Vagina (tissue), 2 donors: ENCODE results near the gene ISM1. TPM values are rescaled to one million over a fixed set of nuclear protein-coding genes. Genes with fewer than 3 reads are reported as not detected.

Experiments
- DNase-seq, 2 donors: peaks; one replicate each; pipeline ENCODE4 v3.0.0-alpha.2; 2017; ENCODE audit errors: extremely low spot score in 2 of 2
- H3K27ac ChIP-seq: fragments of 200-600 bp; sonication (generic); one replicate; pipeline ENCODE4 v1.5.1; 2019
- H3K27me3 ChIP-seq: fragments of 200-600 bp; sonication (generic); one replicate; pipeline ENCODE4 v1.5.1; 2019
- H3K36me3 ChIP-seq, 2 donors: fragments of 200-600 bp; sonication (generic); one replicate each; pipeline ENCODE4 v1.5.1; 2017 to 2019
- H3K4me1 ChIP-seq: fragments of 200-600 bp; sonication (generic); one replicate; pipeline ENCODE4 v1.5.1; 2019
- H3K4me3 ChIP-seq, 2 donors: fragments of 200-600 bp; sonication (generic); 1 replicate in 1 of 2; 2 replicates in 1 of 2; pipeline ENCODE4 v1.5.1; 2016 to 2019
- H3K9me3 ChIP-seq: fragments of 200-600 bp; sonication (generic); one replicate; pipeline ENCODE4 v1.5.1; 2019
- CTCF ChIP-seq, 3 experiments: fragments of 450-650 bp in 2 of 3; fragments of 200-600 bp in 1 of 3; sonication (generic) in 1 of 3; IDR thresholded peaks; one replicate each; pipeline ENCODE4 v1.5.1; 2017 to 2019; ENCODE audit warnings: antibody characterized with exemption in 3 of 3, mild to moderate bottlenecking in 2 of 3, moderate library complexity in 2 of 3
- POLR2A ChIP-seq, 2 donors: fragments of 450-650 bp; IDR thresholded peaks; one replicate each; pipeline ENCODE4 v1.6.1; 2017; ENCODE audit warnings: antibody characterized with exemption in 2 of 2, mild to moderate bottlenecking in 2 of 2, moderate library complexity in 2 of 2
- POLR2AphosphoS5 ChIP-seq, 2 donors: sonication (generic); formaldehyde crosslinking; IDR thresholded peaks; one replicate each; pipeline ENCODE4 v1.9.0; 2017; ENCODE audit warnings: antibody characterized with exemption in 2 of 2, mild to moderate bottlenecking in 2 of 2, low read depth in 1 of 2; ENCODE audit not compliant: insufficient read depth in 1 of 2
- intact Hi-C: fragments of 100-400 bp; cut with DNase I; formaldehyde crosslinking; loops from one replicate; pipeline ENCODE4 v1.15.1; 2023
- total RNA-seq: library from RNA; depleted of rRNA; stranded (reverse); fragments of >200 nt; gene quantifications from one replicate; pipeline ENCODE4 v1.2.3, GENCODE V29; 2016

ISM1 gene
- total RNA-seq, 1 donor from 2014 or later = 14.5 TPM

GRCh38 chr20:13213335-13213734 is 7.7 kb upstream of the ISM1 start:
- no peak overlapping the region for H3K4me3 ChIP-seq
- no peaks in the 10 kb centered on the region for H3K27me3 ChIP-seq
- intact Hi-C loops = no loop called here
- no peaks in the 10 kb centered on the region for H3K9me3 ChIP-seq
- no peak for TF ChIP-seq POLR2A (IDR thresholded peaks at IDR 0.05)
- no peak for TF ChIP-seq POLR2AphosphoS5 (IDR thresholded peaks at IDR 0.05; ENCODE audit: insufficient read depth in 1 of 2, low read depth in 1 of 2)
- TF ChIP-seq CTCF (IDR thresholded peaks at IDR 0.05) = no peak
- no peaks in the 10 kb centered on the region for H3K4me1 ChIP-seq
- H3K27ac ChIP-seq = peak overlapping the region; percentile 18
- H3K36me3 ChIP-seq = no peaks in the 10 kb centered on the region
- no peak for DNase-seq

- no peaks in the 10 kb centered on the region for H3K27me3 ChIP-seq
These were observed 4.5 kb upstream of the ISM1 start for GRCh38 chr20:13216533-13216932.

DNA sequence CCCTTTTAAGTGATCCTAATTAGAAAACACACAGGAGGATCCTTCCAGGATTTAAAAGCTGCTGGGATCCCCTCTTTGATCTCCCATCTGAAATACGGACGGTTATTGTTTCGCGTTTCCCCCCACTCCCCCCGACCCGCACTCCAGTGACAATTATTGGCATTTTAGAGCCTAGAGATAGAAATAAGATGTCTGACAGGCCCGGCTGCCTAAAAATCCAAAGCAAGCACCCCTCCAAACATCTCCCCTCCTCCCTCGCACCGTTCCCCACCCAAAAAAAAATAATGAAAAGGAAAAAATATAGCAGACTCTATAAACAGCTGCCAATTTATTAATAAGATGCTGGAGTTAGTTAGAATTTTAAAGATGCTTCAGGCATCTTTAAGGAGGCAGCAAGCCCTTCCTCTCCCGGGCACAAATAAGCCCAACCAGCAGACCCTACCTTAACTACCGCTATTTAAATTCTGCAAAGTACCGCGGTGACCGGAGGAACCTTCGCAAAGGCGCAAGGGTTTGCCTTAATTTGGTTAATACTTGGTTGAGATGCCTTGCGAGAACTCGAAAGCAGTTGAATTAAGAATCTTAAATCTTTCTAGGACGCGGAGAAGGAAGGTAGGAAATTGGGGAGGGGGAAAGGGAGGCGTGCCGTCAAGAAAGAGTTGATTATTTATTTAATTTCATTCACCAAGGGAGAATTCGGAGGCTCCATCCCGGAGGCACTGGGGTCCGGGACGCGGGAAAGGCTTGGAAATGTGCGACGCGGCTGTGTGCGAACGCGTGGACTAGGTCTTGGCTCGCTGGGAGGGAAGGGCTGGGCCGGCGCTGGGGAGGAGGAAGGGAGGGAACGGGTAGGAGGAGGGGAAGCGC is 1.5 kb upstream of the ISM1 start:
- Histone ChIP-seq H3K9me3 (no peaks in the 10 kb centered on the region), H3K27ac (no peak overlapping the region), H3K27me3 (no peaks in the 10 kb centered on the region), H3K4me3 (peak overlapping the region; percentile 41 to 64), H3K4me1 (peaks cover 26% of the 10 kb centered on the region), H3K36me3 (no peaks in the 10 kb centered on the region)
- no peak for DNase-seq
- TF ChIP-seq POLR2AphosphoS5 (IDR thresholded peaks at IDR 0.05; ENCODE audit: insufficient read depth in 1 of 2, low read depth in 1 of 2) (no peak), CTCF (IDR thresholded peaks at IDR 0.05) (no peak), POLR2A (IDR thresholded peaks at IDR 0.05) (no peak)
- intact Hi-C loops = no loop called here

More at GRCh38 chr20:13216533-13216932, 4.5 kb upstream of the ISM1 start:
- Histone ChIP-seq H3K4me1 (peaks cover 18% of the 10 kb centered on the region), H3K36me3 (no peaks in the 10 kb centered on the region), H3K4me3 (no peak overlapping the region), H3K9me3 (no peaks in the 10 kb centered on the region), H3K27ac (no peak overlapping the region)
- no peak for DNase-seq
- intact Hi-C loops = no loop called here
- no peak for TF ChIP-seq CTCF (IDR thresholded peaks at IDR 0.05)
- no peak for TF ChIP-seq POLR2AphosphoS5 (IDR thresholded peaks at IDR 0.05; ENCODE audit: insufficient read depth in 1 of 2, low read depth in 1 of 2)
- no peak for TF ChIP-seq POLR2A (IDR thresholded peaks at IDR 0.05)

DNA sequence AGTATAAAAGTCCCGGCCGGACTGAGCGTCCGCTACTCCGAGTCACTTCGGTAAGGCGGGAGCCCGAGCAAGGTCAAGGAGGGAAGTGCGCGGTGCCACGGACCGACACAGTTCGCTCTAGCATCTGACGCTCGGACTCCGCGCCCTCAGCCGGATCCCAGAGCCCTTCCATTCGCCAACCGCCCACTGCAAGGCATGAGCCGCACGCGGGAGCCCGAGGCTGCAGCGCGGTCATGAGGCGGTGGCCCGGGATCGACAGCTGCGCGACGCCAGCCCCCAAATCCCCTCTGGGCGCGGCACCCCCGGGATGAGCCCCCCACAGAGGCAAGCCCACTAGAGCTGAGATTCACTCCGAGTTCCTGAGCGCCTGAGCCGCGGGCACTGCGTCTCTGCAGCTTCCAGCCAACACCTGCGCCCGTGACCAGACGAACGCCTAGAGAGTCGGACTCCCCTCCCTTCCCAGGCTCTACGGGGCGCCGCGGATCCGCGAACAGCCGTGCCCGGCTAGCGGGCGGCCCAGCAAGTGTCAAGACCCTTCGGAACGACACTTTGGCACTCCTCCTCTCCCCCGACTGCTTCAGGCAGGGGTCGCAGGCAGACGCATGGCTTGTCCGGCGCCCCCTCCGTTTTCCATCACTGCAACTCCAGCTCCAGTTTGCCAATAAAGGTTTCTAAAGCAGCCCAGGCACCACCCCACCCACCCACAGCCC is 725 bp upstream of the ISM1 start:
- Histone ChIP-seq H3K9me3 (no peaks in the 10 kb centered on the region), H3K4me3 (peak overlapping the region; percentile 41 to 64), H3K27me3 (no peaks in the 10 kb centered on the region), H3K4me1 (peaks cover 26% of the 10 kb centered on the region), H3K36me3 (no peaks in the 10 kb centered on the region), H3K27ac (peak overlapping the region; percentile 72)
- no peak for DNase-seq
- no peak for TF ChIP-seq CTCF (IDR thresholded peaks at IDR 0.05)
- TF ChIP-seq POLR2AphosphoS5 (IDR thresholded peaks at IDR 0.05; ENCODE audit: insufficient read depth in 1 of 2, low read depth in 1 of 2) = peak in 1 of 2 donors; percentile 80
- intact Hi-C loops = no loop called here

DNA sequence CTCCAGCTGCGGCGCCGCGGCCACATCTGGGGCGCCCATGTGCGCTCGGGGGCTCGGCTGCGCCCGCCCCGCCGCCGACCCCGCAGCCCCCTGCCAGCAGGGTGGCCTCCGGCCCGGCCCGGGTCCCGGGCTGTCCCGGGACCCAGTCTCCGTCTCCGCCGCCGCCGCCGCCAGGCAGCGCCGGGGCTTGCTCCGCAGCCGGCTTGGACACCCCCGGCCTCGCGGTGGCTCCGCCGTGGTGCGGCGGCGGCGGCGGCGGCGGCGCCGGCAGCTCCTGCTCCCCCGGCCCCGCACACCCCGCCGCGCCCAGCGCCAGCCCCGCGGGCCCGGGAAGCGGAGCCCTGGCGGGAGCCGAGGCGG is 219 bp downstream of the ISM1 start:
- H3K36me3 ChIP-seq = no peaks in the 10 kb centered on the region
- H3K27ac ChIP-seq = peak overlapping the region; percentile 72
- no peaks in the 10 kb centered on the region for H3K27me3 ChIP-seq
- H3K4me1 ChIP-seq = peaks cover 26% of the 10 kb centered on the region
- DNase-seq = peak in 1 of 2 donors; percentile 28
- intact Hi-C loops = no loop called here
- TF ChIP-seq POLR2A (IDR thresholded peaks at IDR 0.05) = no peak
- TF ChIP-seq POLR2AphosphoS5 (IDR thresholded peaks at IDR 0.05; ENCODE audit: insufficient read depth in 1 of 2, low read depth in 1 of 2) = no peak
- TF ChIP-seq CTCF (IDR thresholded peaks at IDR 0.05) = no peak
- H3K4me3 ChIP-seq = peak overlapping the region; percentile 41 to 64
- H3K9me3 ChIP-seq = no peaks in the 10 kb centered on the region
